ENCODE data around the gene PRR5L.

- TF ChIP-seq TAF1 (IDR thresholded peaks at IDR 0.05; ENCODE audit: borderline replicate concordance, insufficient read depth, low read length) (no peak), SIN3A (IDR thresholded peaks at IDR 0.05; ENCODE audit: borderline replicate concordance, insufficient read depth, low read length) (no peak), POLR2AphosphoS5 (IDR thresholded peaks at IDR 0.05; ENCODE audit: low read depth, low read length) (no peak), FOXP2 (optimal IDR thresholded peaks at IDR 0.05; ENCODE audit: borderline replicate concordance, extremely low read depth, extremely low read length, insufficient read depth) (no peak)
- TF ChIP-seq, protein P1, sequence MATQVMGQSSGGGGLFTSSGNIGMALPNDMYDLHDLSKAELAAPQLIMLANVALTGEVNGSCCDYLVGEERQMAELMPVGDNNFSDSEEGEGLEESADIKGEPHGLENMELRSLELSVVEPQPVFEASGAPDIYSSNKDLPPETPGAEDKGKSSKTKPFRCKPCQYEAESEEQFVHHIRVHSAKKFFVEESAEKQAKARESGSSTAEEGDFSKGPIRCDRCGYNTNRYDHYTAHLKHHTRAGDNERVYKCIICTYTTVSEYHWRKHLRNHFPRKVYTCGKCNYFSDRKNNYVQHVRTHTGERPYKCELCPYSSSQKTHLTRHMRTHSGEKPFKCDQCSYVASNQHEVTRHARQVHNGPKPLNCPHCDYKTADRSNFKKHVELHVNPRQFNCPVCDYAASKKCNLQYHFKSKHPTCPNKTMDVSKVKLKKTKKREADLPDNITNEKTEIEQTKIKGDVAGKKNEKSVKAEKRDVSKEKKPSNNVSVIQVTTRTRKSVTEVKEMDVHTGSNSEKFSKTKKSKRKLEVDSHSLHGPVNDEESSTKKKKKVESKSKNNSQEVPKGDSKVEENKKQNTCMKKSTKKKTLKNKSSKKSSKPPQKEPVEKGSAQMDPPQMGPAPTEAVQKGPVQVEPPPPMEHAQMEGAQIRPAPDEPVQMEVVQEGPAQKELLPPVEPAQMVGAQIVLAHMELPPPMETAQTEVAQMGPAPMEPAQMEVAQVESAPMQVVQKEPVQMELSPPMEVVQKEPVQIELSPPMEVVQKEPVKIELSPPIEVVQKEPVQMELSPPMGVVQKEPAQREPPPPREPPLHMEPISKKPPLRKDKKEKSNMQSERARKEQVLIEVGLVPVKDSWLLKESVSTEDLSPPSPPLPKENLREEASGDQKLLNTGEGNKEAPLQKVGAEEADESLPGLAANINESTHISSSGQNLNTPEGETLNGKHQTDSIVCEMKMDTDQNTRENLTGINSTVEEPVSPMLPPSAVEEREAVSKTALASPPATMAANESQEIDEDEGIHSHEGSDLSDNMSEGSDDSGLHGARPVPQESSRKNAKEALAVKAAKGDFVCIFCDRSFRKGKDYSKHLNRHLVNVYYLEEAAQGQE (IDR thresholded peaks at IDR 0.05; ENCODE audit: insufficient read depth in 1 of 2, low read depth in 2 of 2, low read length in 2 of 2) = no peak
These were observed 130.2 kb downstream of the PRR5L start for GRCh38 chr11:36426226-36426848.

Data from PFSK-1 (cell line).